K562 (cell line): ENCODE measurements around the gene TXNRD2. TPM values are rescaled to one million over a fixed set of nuclear protein-coding genes. Genes with fewer than 3 reads are reported as not detected.

Source experiments
- CREM ChIP-seq: IDR thresholded peaks from 2 replicates; pipeline ENCODE4 v1.6.1; 2014; ENCODE audit warnings: antibody characterized with exemption, low read depth
- EGR1 ChIP-seq: fragments of 450-650 bp; conservative IDR thresholded peaks from 2 replicates; pipeline ENCODE4 v1.6.1; 2017; ENCODE audit warnings: mild to moderate bottlenecking
- EP300 ChIP-seq: IDR thresholded peaks from 2 replicates; pipeline ENCODE4 v1.6.1; 2012; ENCODE audit warnings: low read length, improper control_type of control experiment
- HCFC1 ChIP-seq: IDR thresholded peaks from 2 replicates; pipeline ENCODE4 v1.6.1; 2012; ENCODE audit warnings: low read depth, low read length, improper control_type of control experiment
- MAFF ChIP-seq: IDR thresholded peaks from 2 replicates; pipeline ENCODE4 v1.6.1; 2012; ENCODE audit warnings: low read length, improper control_type of control experiment
- NRF1 ChIP-seq, 2 experiments: fragments of 450-650 bp; IDR thresholded peaks in 1 of 2; conservative IDR thresholded peaks in 1 of 2; 2 replicates each; pipeline ENCODE4 v1.6.1; 2014; ENCODE audit warnings: mild to moderate bottlenecking in 2 of 2
- SRF ChIP-seq, 2 experiments: fragments of 250-450, 450-650 bp in 1 of 2; sonication (Bioruptor Pico) in 1 of 2; sonication (generic) in 1 of 2; formaldehyde crosslinking; IDR thresholded peaks; 2 replicates each; pipeline versions ENCODE4 v1.5.0 to v1.5.1; 2020 to 2022; ENCODE audit warnings: mild to moderate bottlenecking in 1 of 2, missing genetic modification reagents in 1 of 2
- polyA plus RNA-seq, 8 experiments: library from polyadenylated mRNA; depleted of rRNA in 4 of 8; stranded (reverse) in 5 of 8; unstranded in 3 of 8; fragments of >200 nt; fragmentation: Nextera tagmentation in 2 of 8; fragmentation: Illumina TruSeq in 1 of 8; extraction: Ambion mirVana in 2 of 8; extraction: Trizol in 1 of 8; gene quantifications; 2 replicates each; pipeline versions ENCODE4 v1.2.1 to v1.2.3, GENCODE V29; 2011 to 2014; ENCODE audit warnings: inconsistent platforms in 1 of 8, missing spikeins in 1 of 8
- total RNA-seq, 7 experiments: library from RNA; depleted of rRNA in 6 of 7; stranded (reverse); fragments of >200 nt in 6 of 7; fragmentation: Illumina TruSeq in 2 of 7; extraction: Trizol in 2 of 7; gene quantifications; 2 replicates each; pipeline versions ENCODE4 v1.2.1 to v1.2.3, GENCODE V29; 2011 to 2021; ENCODE audit warnings: low replicate concordance in 1 of 7
- TF ChIP-seq, protein P1 (sequence below): fragments of 450-650 bp; formaldehyde crosslinking; IDR thresholded peaks from 2 replicates; pipeline ENCODE4 v1.4.0; 2020; ENCODE audit warnings: mild to moderate bottlenecking, moderate library complexity
- TF ChIP-seq, protein P2 (sequence below): fragments of 450-650 bp; conservative IDR thresholded peaks from 2 replicates; pipeline ENCODE4 v1.6.1; 2016; ENCODE audit warnings: missing genetic modification characterization, low read depth, mild to moderate bottlenecking, missing compliant biosample characterization, moderate library complexity
- TF ChIP-seq, protein P3 (sequence below), 2 experiments: IDR thresholded peaks; 2 replicates each; pipeline ENCODE4 v1.6.1; 2012; ENCODE audit warnings: improper control_type of control experiment in 2 of 2, low read depth in 2 of 2, low read length in 2 of 2, borderline replicate concordance in 1 of 2
- TF ChIP-seq, protein P4 (sequence below): fragments of 450-650 bp; IDR thresholded peaks from 2 replicates; pipeline ENCODE4 v1.6.1; 2016; ENCODE audit warnings: mild to moderate bottlenecking

TXNRD2 gene
- total and polyA plus RNA-seq, 9 of the 15 experiments (the other 6 are each of a cell fraction or from before 2014, with no cell fraction given) = 3.3 to 80.2 (median 49.4) TPM

DNA sequence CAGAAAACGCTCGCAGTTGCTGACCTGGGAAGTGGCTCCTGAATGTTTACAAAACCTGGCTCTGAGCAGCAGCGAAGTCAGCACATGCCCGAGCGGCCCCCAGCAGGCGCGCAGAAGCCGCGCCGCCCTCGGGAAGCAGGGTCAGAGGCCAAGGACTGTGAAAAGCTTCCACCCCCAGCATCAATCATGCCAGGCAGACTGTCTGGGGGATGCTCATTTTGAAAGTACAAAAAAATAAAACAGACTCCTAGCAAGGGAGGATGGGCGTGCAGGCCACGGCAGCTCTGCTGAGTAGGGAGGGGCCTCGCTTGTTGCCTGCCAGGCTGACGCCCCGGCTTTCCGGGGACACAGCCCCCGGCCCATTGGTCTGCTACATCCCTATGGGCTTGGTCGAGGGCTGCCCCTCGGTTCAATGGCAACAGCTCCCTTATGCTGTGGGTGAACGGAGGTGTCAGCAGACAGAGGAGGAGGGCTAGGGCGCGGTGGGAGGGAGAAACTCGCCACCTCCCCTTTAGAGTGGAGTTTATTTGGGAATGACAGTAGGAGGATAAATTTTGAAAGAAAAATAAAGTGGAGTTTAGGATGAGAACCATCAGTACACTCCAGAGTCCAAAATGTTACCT, 49.2 kb downstream of the TXNRD2 start (continued):
- TF ChIP-seq, protein P1, sequence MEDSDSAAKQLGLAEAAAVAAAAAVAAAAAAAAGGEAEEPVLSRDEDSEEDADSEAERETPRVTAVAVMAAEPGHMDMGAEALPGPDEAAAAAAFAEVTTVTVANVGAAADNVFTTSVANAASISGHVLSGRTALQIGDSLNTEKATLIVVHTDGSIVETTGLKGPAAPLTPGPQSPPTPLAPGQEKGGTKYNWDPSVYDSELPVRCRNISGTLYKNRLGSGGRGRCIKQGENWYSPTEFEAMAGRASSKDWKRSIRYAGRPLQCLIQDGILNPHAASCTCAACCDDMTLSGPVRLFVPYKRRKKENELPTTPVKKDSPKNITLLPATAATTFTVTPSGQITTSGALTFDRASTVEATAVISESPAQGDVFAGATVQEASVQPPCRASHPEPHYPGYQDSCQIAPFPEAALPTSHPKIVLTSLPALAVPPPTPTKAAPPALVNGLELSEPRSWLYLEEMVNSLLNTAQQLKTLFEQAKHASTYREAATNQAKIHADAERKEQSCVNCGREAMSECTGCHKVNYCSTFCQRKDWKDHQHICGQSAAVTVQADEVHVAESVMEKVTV (CRISPR knock-in tag) = no peak
- TF ChIP-seq CREM (peak; percentile 43; the same call in 1 of the 2 replicates), EP300 (peak; percentile 26; the same call in 1 of the 2 replicates), SRF (CRISPR knock-in tag; IDR thresholded peaks at IDR 0.05) (no peak), NRF1 (conservative IDR thresholded peaks at IDR 0.05 in 1 of 2, IDR thresholded peaks at IDR 0.05 in 1 of 2) (peak; percentile 76 to 80), EGR1 (peak; percentile 67), HCFC1 (0 out of 2 replicates have a peak, but pooled peaks have one; percentile 1), MAFF (no peak)
- TF ChIP-seq, protein P2, sequence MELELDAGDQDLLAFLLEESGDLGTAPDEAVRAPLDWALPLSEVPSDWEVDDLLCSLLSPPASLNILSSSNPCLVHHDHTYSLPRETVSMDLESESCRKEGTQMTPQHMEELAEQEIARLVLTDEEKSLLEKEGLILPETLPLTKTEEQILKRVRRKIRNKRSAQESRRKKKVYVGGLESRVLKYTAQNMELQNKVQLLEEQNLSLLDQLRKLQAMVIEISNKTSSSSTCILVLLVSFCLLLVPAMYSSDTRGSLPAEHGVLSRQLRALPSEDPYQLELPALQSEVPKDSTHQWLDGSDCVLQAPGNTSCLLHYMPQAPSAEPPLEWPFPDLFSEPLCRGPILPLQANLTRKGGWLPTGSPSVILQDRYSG (tag) = 0 out of 2 replicates have a peak, but pooled peaks have one; percentile 20
- TF ChIP-seq, protein P3, sequence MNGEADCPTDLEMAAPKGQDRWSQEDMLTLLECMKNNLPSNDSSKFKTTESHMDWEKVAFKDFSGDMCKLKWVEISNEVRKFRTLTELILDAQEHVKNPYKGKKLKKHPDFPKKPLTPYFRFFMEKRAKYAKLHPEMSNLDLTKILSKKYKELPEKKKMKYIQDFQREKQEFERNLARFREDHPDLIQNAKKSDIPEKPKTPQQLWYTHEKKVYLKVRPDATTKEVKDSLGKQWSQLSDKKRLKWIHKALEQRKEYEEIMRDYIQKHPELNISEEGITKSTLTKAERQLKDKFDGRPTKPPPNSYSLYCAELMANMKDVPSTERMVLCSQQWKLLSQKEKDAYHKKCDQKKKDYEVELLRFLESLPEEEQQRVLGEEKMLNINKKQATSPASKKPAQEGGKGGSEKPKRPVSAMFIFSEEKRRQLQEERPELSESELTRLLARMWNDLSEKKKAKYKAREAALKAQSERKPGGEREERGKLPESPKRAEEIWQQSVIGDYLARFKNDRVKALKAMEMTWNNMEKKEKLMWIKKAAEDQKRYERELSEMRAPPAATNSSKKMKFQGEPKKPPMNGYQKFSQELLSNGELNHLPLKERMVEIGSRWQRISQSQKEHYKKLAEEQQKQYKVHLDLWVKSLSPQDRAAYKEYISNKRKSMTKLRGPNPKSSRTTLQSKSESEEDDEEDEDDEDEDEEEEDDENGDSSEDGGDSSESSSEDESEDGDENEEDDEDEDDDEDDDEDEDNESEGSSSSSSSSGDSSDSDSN (IDR thresholded peaks at IDR 0.05; ENCODE audit: borderline replicate concordance in 1 of 2, low read depth in 2 of 2, low read length in 2 of 2) = peak in 1 of 2 experiments; percentile 86; a peak in 2 of 4 replicates
- TF ChIP-seq, protein P4, sequence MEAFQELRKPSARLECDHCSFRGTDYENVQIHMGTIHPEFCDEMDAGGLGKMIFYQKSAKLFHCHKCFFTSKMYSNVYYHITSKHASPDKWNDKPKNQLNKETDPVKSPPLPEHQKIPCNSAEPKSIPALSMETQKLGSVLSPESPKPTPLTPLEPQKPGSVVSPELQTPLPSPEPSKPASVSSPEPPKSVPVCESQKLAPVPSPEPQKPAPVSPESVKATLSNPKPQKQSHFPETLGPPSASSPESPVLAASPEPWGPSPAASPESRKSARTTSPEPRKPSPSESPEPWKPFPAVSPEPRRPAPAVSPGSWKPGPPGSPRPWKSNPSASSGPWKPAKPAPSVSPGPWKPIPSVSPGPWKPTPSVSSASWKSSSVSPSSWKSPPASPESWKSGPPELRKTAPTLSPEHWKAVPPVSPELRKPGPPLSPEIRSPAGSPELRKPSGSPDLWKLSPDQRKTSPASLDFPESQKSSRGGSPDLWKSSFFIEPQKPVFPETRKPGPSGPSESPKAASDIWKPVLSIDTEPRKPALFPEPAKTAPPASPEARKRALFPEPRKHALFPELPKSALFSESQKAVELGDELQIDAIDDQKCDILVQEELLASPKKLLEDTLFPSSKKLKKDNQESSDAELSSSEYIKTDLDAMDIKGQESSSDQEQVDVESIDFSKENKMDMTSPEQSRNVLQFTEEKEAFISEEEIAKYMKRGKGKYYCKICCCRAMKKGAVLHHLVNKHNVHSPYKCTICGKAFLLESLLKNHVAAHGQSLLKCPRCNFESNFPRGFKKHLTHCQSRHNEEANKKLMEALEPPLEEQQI = no peak
